Natural killer cell treated with Interleukin-12 subunit alpha and Interleukin-12 subunit beta and Interleukin-15 and Interleukin-18, amount 100 ng/mL, for 72 hours (primary cell): ENCODE measurements around the gene PLEKHA7. TPM values are rescaled to one million over a fixed set of nuclear protein-coding genes. Genes with fewer than 3 reads are reported as not detected.
"Not testable (repeated sequence)": the region's sequence is repeated elsewhere in the genome, so short reads cannot be mapped to it uniquely, and the experiment has no call there.

Experiments
- ATAC-seq, 2 donors: fragments of 150-1000 bp; cut with Tn5 transposase in 1 of 2; sonication (Bioruptor Pico), chemical (Tn5 transposase) in 1 of 2; 2 replicates each; pipeline ENCODE4 v1.10.0; 2021
- DNase-seq: peaks from one replicate; pipeline ENCODE4 v3.0.0; 2022; ENCODE audit warnings: low spot score
- H3K27ac Mint-ChIP-seq, 2 donors: 1 replicate in 1 of 2; 2 replicates in 1 of 2; pipeline ENCODE4 v1.8.0; 2022; ENCODE audit warnings: mixed read lengths in 2 of 2, mild to moderate bottlenecking in 1 of 2, moderate library complexity in 1 of 2
- H3K27me3 Mint-ChIP-seq, 2 donors: 1 replicate in 1 of 2; 2 replicates in 1 of 2; pipeline ENCODE4 v1.8.0; 2022; ENCODE audit warnings: mixed read lengths in 2 of 2
- H3K36me3 Mint-ChIP-seq: one replicate; pipeline ENCODE4 v1.8.0; 2022; ENCODE audit warnings: mixed read lengths
- H3K4me1 Mint-ChIP-seq, 2 donors: 1 replicate in 1 of 2; 2 replicates in 1 of 2; pipeline ENCODE4 v1.8.0; 2022; ENCODE audit warnings: low read depth in 2 of 2, mixed read lengths in 2 of 2, mild to moderate bottlenecking in 1 of 2
- H3K4me3 Mint-ChIP-seq: one replicate; pipeline ENCODE4 v1.8.0; 2022; ENCODE audit warnings: mixed read lengths
- H3K9me3 Mint-ChIP-seq: 2 replicates; pipeline ENCODE4 v1.8.0; 2022; ENCODE audit warnings: mixed read lengths
- total RNA-seq, 2 donors: library from RNA; stranded (reverse); gene quantifications; one replicate each; pipeline ENCODE4 v1.2.3, GENCODE V29; 2022

PLEKHA7 gene
- total RNA-seq, 2 donors from 2014 or later, result 0.10 to 0.84 TPM

DNA sequence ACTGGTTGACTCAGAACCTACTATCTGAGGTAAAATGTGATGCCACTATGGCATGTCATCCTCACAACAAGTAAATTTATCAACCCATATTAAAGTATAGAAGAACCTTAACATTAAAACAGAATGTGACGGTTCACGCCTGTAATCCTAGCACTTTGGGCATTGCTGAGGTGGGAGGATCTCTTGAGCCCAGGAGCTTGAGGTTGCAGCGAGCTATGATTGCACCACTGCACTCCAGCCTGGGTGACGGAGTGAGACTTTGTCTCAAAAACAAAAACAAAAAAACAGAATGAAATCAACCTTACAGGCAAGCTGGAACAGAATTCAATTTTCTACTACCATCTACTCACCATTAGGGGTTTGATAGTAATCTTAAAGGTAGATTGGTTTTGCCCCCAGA is 86.2 kb downstream of the PLEKHA7 start:
- DNase-seq (no peak), ATAC-seq (no peak)
- no peaks in the 10 kb centered on the region for H3K4me1 Mint-ChIP-seq
- peaks cover 28 to 42% of the 10 kb centered on the region in 2 donors for H3K27me3 Mint-ChIP-seq
- no peaks in the 10 kb centered on the region for H3K9me3 Mint-ChIP-seq
- H3K4me3 Mint-ChIP-seq, result no peak overlapping the region
- no peak overlapping the region for H3K27ac Mint-ChIP-seq
- no peaks in the 10 kb centered on the region for H3K36me3 Mint-ChIP-seq

DNA sequence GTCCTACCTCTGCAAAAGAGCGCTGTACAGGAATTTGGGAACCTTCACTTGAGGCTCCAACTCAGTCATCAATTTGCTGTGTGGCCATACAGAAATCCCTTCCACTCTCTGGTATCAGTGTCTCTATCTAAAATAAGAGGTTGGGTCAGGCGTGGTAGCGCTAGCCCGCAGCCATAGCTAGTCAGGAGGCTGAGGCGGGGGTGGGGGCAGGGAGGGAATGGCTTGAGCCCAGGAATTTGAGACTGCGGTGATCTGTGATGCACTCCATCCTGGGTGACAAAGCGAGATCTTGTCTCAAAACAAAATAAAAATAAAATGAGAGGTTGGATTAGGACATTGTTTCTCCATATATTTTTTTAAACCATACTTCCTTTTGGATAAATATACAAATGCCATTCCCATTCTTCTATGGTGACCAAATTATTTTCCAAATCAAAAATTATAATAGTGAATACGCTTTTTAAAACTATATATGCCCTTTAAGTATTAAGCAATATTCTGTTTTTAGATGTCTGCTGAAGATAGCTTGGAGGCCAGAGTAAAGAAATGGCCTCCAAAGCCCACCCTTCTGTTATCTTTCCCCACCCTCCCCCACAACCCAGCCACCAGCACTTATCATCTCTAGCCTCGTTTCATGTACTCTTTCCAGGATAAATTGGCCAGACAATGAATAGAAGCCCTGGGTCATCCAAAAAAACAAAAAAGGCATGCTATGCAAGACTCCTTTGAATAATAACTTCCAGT is 87.2 kb downstream of the PLEKHA7 start:
- no peaks in the 10 kb centered on the region for H3K36me3 Mint-ChIP-seq
- no peaks in the 10 kb centered on the region for H3K4me1 Mint-ChIP-seq
- no peak overlapping the region for H3K4me3 Mint-ChIP-seq
- ATAC-seq (no peak), DNase-seq (no peak)
- peaks cover 35 to 43% of the 10 kb centered on the region in 2 donors for H3K27me3 Mint-ChIP-seq
- no peak overlapping the region for H3K27ac Mint-ChIP-seq
- no peaks in the 10 kb centered on the region for H3K9me3 Mint-ChIP-seq

DNA sequence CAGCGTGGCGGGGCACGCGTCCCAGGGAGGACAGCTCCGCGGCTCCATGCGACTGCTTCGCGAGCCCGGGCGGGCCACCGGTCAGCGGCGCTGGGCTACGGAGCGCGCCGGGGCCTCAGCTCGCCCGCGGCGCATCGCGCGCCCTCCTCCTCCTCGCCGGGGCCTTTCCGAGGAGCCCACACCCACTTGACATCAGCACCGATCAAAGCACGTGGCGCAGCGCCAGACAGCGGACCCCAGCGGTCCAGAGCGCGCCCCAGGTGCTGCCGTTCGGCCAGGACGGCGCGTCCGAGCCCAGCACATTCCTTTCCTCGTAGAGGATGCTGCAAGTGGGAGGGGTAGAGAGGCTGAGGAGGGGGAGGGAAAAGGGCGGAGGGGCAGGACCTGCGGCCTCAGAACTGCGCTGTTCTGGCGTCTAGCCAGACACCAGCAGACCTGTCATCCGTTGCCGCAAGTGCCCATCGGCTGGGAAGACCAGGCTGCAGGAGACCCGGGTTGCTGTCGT is 88.6 kb downstream of the PLEKHA7 start:
- Mint-ChIP-seq H3K4me1 (no peaks in the 10 kb centered on the region), H3K36me3 (no peaks in the 10 kb centered on the region), H3K4me3 (no peak overlapping the region), H3K27ac (no peak overlapping the region), H3K9me3 (no peaks in the 10 kb centered on the region), H3K27me3 (peaks cover 38 to 42% of the 10 kb centered on the region in 2 donors)
- peak in 1 of 2 donors; percentile 56 for ATAC-seq
- DNase-seq, result no peak

DNA sequence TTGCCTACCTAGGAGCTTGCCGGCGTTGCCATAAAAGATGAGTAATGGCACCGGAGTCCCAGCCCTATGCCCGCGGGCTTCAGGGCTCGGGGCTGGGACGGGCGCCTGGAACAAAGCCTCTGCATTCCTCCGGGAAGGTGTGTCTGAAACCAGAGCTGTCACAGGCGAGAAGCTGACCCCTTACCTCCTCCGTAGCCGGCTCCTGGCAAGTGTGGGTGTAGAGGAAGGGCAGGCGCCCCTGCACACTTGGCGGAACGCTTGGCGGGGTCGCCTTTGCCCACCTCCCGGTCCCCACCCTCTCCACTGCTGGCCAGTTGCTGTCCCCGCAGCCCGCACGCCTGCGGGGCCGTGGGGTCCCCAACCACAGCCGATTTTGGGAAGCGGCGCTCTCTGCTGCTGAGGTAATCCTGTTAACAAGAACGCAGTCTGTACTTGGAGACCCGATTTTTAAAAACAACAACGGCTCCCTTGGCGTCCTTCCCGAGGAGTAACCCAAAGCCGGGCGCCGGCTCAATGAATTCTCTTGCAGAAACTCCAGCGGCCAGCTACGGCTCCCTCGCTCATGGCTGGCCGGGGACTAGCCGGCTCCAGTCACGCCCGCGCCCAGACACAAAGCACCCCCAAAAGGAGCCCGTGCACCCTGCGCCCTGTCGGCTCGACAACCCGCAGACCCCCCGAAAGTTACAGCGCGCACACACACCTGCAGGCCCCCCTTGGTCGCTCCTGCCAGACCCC is 89.2 kb downstream of the PLEKHA7 start:
- no peaks in the 10 kb centered on the region for H3K36me3 Mint-ChIP-seq
- DNase-seq (no peak), ATAC-seq (peak in 1 of 2 donors; percentile 17)
- H3K27me3 Mint-ChIP-seq, result peaks cover 38% of the 10 kb centered on the region in 2 donors
- no peak overlapping the region for H3K4me3 Mint-ChIP-seq
- no peaks in the 10 kb centered on the region for H3K4me1 Mint-ChIP-seq
- no peaks in the 10 kb centered on the region for H3K9me3 Mint-ChIP-seq
- H3K27ac Mint-ChIP-seq, result no peak overlapping the region

DNA sequence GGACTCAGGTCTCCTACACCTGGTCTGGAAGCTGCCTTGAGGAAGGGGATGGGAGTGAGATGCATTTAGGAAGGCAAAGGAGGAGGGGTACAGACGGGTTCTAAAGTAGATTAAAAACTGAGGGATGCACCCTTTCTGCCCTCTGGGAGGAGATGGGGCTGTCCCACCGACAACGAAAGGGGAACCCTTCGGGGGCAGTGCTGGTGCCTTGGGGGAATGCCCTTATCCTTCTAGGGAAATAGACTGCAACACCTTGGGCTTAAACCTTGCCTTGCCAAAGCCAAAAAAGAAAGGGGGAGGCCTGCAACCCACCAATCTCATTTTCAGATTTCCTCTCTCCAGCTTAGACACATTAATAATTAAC is 89.8 kb downstream of the PLEKHA7 start:
- Mint-ChIP-seq H3K4me1 (no peaks in the 10 kb centered on the region), H3K9me3 (no peaks in the 10 kb centered on the region), H3K36me3 (no peaks in the 10 kb centered on the region), H3K27me3 (peaks cover 36 to 42% of the 10 kb centered on the region in 2 donors), H3K4me3 (no peak overlapping the region), H3K27ac (no peak overlapping the region)
- DNase-seq (no peak), ATAC-seq (no peak)

DNA sequence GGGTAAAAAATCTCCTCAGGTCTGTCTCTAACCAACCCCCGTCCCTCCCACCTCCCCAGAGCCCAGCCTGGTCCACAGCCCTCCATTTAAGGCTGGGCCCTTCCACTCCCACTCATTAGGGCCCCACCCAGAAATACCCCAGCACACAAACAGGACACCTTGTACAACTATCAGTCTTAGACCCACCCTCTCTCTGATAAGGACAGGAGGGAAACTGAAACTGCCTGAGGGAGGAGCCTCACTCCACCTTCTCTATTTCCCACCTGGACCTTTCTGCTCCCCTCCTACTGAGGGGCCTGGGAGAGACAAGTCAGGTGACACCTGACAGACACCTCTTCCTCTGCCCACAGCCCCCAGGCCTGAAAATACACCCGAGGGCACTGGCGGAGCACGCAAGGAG is 90.2 kb downstream of the PLEKHA7 start:
- peaks cover 36 to 44% of the 10 kb centered on the region in 2 donors for H3K27me3 Mint-ChIP-seq
- DNase-seq, result no peak
- H3K4me3 Mint-ChIP-seq, result no peak overlapping the region
- ATAC-seq, result peak in 1 of 2 donors; percentile 17
- H3K4me1 Mint-ChIP-seq, result no peaks in the 10 kb centered on the region
- no peaks in the 10 kb centered on the region for H3K9me3 Mint-ChIP-seq
- no peaks in the 10 kb centered on the region for H3K36me3 Mint-ChIP-seq
- H3K27ac Mint-ChIP-seq, result no peak overlapping the region

DNA sequence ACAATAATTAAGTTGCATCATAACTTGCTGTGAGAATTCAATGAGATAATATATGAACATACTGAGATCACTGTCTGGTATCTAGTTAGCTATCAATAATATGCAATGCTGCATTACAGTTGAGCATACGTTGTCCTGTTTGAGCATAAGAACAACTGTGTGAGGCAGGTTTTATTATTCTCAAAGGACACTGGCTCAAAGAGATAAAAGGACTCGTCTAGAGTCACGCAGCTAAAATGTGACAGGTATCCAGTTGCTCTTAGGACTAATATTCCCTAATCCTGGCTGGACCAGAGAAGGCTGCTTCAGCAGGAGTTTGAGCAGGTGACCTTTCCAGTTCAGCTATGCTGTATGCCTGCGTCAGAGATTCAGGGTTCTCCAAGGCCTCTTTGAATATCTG is 92.5 kb downstream of the PLEKHA7 start:
- DNase-seq (no peak), ATAC-seq (no peak)
- Mint-ChIP-seq H3K27ac (no peak overlapping the region), H3K36me3 (no peaks in the 10 kb centered on the region), H3K27me3 (peaks cover 35 to 50% of the 10 kb centered on the region in 2 donors), H3K4me3 (no peak overlapping the region), H3K4me1 (no peaks in the 10 kb centered on the region), H3K9me3 (no peaks in the 10 kb centered on the region)

DNA sequence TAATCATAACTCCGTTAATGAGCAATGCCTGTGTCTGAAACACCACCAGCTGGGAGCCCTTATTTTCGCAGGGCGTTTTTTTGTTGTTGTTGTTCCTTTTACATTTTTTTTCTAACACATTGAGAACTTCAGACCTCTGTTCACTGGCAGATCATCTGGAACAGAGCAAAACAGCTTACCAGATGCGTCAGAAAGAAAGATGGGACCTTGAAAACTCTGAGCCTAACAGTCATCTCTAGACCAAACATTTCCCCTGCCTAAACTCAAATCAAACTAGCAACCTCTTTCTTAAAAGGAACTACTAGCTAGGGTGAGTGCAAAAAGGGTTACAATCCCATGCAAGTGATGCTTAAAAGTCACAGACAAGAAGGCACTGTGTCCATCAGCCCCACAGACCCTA is 93.2 kb downstream of the PLEKHA7 start:
- Mint-ChIP-seq H3K4me3 (no peak overlapping the region), H3K36me3 (no peaks in the 10 kb centered on the region), H3K4me1 (no peaks in the 10 kb centered on the region), H3K9me3 (no peaks in the 10 kb centered on the region), H3K27ac (no peak overlapping the region), H3K27me3 (peaks cover 30 to 44% of the 10 kb centered on the region in 2 donors)
- DNase-seq, result no peak
- ATAC-seq, result no peak

DNA sequence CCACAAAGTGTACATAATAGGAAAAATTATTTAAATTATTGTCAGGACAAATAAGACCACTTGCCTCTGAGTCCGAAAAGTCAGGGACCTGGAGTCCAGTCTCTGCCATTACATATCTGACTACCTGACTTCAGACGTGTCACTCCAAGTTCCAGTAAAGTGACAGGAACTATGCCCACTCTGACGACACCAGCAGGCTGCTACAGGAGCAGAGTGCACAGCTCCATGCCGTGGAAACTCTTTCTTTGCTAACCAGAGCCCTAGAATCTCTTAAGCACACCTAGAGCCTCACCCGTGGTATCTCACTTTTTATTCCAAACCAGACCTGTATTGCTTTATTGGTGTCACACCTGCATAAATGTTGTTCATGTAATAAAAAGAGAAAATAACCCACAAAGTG is 93.7 kb downstream of the PLEKHA7 start:
- Mint-ChIP-seq H3K36me3 (no peaks in the 10 kb centered on the region), H3K4me3 (no peak overlapping the region), H3K9me3 (no peaks in the 10 kb centered on the region), H3K4me1 (no peaks in the 10 kb centered on the region), H3K27me3 (peaks cover 28 to 41% of the 10 kb centered on the region in 2 donors), H3K27ac (no peak overlapping the region)
- ATAC-seq (no peak), DNase-seq (no peak)

DNA sequence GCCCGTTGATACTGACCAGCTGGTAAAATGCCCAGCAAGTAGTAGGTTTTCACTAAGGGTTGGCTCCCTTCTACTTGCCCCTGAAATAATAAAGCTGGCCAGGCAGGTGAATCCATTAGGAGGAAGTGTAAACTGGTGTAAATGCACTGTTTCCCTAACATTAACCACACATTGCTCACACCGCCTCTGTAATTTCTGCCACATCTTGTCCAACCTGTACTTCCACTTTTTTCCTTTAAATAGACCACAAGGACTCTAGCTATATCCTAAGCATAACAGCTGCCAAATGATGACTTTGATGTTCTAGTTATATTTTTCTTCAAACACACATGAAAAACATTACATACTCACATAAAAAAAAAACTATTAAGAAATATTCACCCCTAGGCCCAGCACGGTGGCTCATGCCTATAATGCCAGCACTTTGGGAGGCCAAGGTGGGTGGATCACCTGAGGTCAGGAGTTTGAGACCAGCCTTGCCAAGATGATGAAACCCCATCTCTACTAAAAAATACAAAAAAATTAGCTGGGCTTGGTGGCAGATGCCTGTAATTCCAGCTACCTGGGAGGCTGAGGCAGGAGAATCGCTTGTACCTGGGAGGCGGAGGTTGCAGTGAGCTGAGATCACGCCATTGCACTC is 95.6 kb downstream of the PLEKHA7 start:
- H3K9me3 Mint-ChIP-seq, DNase-seq, ATAC-seq, H3K27ac Mint-ChIP-seq, H3K4me3 Mint-ChIP-seq, H3K4me1 Mint-ChIP-seq, H3K36me3 Mint-ChIP-seq: not testable (repeated sequence)
- peaks cover 21 to 32% of the 10 kb centered on the region in 2 donors for H3K27me3 Mint-ChIP-seq

DNA sequence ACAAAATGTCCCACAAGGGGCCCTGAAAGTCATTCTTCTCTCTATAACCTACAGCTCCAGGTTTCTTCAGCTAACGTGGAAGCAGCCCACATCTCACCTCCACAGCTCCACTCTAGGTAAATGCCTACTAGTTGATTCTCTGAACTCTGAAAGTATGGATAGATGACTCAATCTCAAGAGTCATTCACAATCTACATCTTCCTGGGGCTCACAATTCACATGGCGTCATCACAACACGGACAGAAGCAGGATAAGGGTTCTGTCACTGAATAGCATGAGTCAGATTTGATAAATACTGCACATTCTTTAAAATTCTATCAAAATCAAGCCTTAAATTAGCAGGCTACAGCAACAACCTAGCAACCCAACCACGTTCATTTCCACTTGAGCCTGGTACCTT is 96.3 kb downstream of the PLEKHA7 start:
- DNase-seq, result no peak
- H3K4me3 Mint-ChIP-seq, result no peak overlapping the region
- no peak for ATAC-seq
- no peaks in the 10 kb centered on the region for H3K9me3 Mint-ChIP-seq
- no peaks in the 10 kb centered on the region for H3K4me1 Mint-ChIP-seq
- no peak overlapping the region for H3K27ac Mint-ChIP-seq
- H3K27me3 Mint-ChIP-seq, result peaks cover 15 to 25% of the 10 kb centered on the region in 2 donors
- no peaks in the 10 kb centered on the region for H3K36me3 Mint-ChIP-seq

DNA sequence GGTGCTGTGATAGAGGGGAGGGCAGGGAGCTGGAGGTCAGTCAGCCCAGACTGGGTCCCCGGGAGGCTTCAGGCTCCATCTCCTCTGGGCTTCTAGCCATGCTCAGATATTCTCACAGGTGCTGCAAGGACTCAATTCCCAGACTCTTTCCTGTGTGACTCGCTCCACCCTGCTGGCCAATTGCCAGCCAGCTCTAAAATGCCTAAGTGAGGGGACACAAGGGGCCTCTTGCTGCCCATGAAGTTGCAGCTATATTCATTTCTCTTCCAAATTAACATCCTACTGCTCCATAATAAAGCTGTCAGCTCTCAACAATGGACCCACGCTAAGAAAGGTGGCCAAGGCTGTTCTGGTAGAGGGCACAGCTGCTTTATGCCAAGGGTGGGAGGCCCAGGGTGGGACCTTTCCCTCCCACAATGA is 101.5 kb downstream of the PLEKHA7 start:
- Mint-ChIP-seq H3K4me1 (no peaks in the 10 kb centered on the region), H3K27me3 (peaks cover 4 to 13% of the 10 kb centered on the region in 2 donors), H3K4me3 (no peak overlapping the region), H3K27ac (no peak overlapping the region), H3K36me3 (no peaks in the 10 kb centered on the region), H3K9me3 (no peaks in the 10 kb centered on the region)
- no peak for ATAC-seq
- no peak for DNase-seq

DNA sequence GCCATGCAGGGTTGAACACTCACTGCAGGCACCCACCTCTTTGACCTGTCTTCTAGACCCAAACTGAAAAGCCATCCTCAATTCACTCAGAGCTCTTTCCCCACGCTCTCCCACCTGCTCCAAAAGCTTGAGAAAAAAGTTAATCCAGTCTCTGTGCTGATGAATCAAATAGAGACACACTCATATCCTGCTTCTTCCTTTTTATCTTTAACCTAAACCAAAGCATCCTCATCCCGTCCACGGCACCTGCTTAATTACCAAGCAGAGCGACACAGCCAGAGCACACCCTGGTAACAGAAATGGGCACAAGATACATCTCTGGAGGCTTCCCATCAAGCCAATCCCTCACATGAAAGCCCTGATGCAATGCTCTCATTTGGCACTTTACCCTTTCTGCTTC is 102.6 kb downstream of the PLEKHA7 start:
- Mint-ChIP-seq H3K36me3 (no peaks in the 10 kb centered on the region), H3K27ac (no peak overlapping the region), H3K4me1 (no peaks in the 10 kb centered on the region), H3K4me3 (no peak overlapping the region), H3K27me3 (peaks cover 4 to 7% of the 10 kb centered on the region in 2 donors), H3K9me3 (no peaks in the 10 kb centered on the region)
- ATAC-seq, result peak in 1 of 2 donors; percentile 36
- no peak for DNase-seq

DNA sequence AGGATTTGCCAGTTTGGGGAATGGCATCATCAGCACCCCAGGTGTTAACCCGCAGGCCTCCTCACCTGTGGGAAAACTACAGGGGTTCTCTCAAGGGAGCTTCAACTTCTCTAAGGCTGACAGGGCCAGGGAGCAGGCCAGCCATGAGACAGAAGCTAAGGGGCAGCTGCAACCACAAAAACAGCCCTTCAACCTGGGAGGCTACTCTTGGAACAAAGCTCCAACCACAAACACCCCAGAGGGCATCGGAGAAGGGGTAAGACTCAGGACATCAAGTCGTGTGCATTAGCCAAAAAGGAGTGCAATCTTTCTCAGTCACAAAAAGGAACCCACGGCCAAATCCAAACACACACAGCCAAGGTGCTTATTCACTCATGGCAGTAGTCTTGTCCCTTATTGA is 103.0 kb downstream of the PLEKHA7 start:
- no peaks in the 10 kb centered on the region for H3K9me3 Mint-ChIP-seq
- H3K27me3 Mint-ChIP-seq, result peaks cover 4 to 7% of the 10 kb centered on the region in 2 donors
- H3K4me1 Mint-ChIP-seq, result no peaks in the 10 kb centered on the region
- no peak overlapping the region for H3K27ac Mint-ChIP-seq
- no peak for DNase-seq
- no peaks in the 10 kb centered on the region for H3K36me3 Mint-ChIP-seq
- H3K4me3 Mint-ChIP-seq, result no peak overlapping the region
- ATAC-seq, result no peak
